ENCODE data around the gene RNH1.
A peak's percentile ranks its signal among the peaks of the same experiment; 100 is the strongest.

Gene RNH1

GRCh38 chr11:506995-507726 is at the start of gene RNH1:
RNH1 (minus strand) TSS chr11:507242; CDS start chr11:502162, 5,080 bp downstream.
- peak; percentile 100 for DNase-seq (ENCODE audit: low read depth)

- DNase-seq (ENCODE audit: low read depth) = no peak
These were observed 49.0 kb upstream of the RNH1 start for GRCh38 chr11:555780-556661.

- DNase-seq (ENCODE audit: low read depth) = no peak
These were observed 48.3 kb upstream of the RNH1 start for GRCh38 chr11:555227-555779.

GRCh38 chr11:554428-555226 is 47.6 kb upstream of the RNH1 start:
- DNase-seq (ENCODE audit: low read depth) = no peak

- no peak for DNase-seq (ENCODE audit: low read depth)
These were observed 46.9 kb upstream of the RNH1 start for GRCh38 chr11:553988-554340.

- DNase-seq (ENCODE audit: low read depth) = no peak
These were observed 46.3 kb upstream of the RNH1 start for GRCh38 chr11:553083-553987.

- no peak for DNase-seq (ENCODE audit: low read depth)
These were observed 44.6 kb upstream of the RNH1 start for GRCh38 chr11:551596-551995.

- no peak for DNase-seq (ENCODE audit: low read depth)
These were observed 44.1 kb upstream of the RNH1 start for GRCh38 chr11:551131-551530.

GRCh38 chr11:550746-551085 is 43.7 kb upstream of the RNH1 start:
- DNase-seq (ENCODE audit: low read depth) = no peak

GRCh38 chr11:550021-550745 is 43.1 kb upstream of the RNH1 start:
- no peak for DNase-seq (ENCODE audit: low read depth)

- DNase-seq (ENCODE audit: low read depth) = no peak
These were observed 41.9 kb upstream of the RNH1 start for GRCh38 chr11:548700-549603.

- DNase-seq (ENCODE audit: low read depth) = no peak
These were observed 38.1 kb upstream of the RNH1 start for GRCh38 chr11:545171-545570.

GRCh38 chr11:544817-545166 is 37.8 kb upstream of the RNH1 start:
- no peak for DNase-seq (ENCODE audit: low read depth)

GRCh38 chr11:541433-541885 is 34.4 kb upstream of the RNH1 start:
- no peak for DNase-seq (ENCODE audit: low read depth)

GRCh38 chr11:540583-541432 is 33.8 kb upstream of the RNH1 start:
- DNase-seq (ENCODE audit: low read depth) = no peak

GRCh38 chr11:539971-540481 is 33.0 kb upstream of the RNH1 start:
- DNase-seq (ENCODE audit: low read depth) = no peak

- DNase-seq (ENCODE audit: low read depth) = no peak
These were observed 31.5 kb upstream of the RNH1 start for GRCh38 chr11:538431-539051.

All from stimulated activated CD8-positive, alpha-beta memory T cell treated with anti-CD3 and anti-CD28 coated beads, Interleukin-15, amount 100 ng/mL, for 24 hours (primary cell).